22Rv1 (cell line): Measurements from ENCODE around the gene FREM2.
A peak's percentile ranks its signal among the peaks of the same experiment; 100 is the strongest.

Experiments used
- CTCF ChIP-seq: fragments of 450-650 bp; IDR thresholded peaks from 2 replicates; pipeline ENCODE4 v1.5.1; 2017; ENCODE audit warnings: mild to moderate bottlenecking
- ZFX ChIP-seq: fragments of 450-650 bp; IDR thresholded peaks from 2 replicates; pipeline ENCODE4 v1.6.1; 2017; ENCODE audit warnings: antibody characterized with exemption, borderline replicate concordance

DNA sequence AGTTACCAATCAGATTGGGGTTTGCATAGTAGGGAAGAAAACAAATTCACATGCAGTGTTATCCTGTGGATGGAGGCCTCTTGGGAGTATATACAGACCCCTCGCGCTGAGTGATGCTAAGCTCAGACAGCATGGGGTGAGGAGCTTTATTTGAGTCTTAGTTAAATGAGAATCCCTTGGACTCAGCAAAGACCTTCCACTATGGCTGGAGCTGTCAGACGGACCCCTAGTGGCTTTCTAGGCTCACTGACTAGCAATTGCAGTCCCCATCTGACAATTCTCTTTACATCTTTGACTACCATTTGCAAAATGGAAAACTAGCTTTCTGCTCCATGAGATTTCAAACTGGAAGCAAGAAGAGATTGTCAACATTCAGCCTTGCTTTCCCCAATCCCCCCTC lies 213.3 kb downstream of the FREM2 start:
- TF ChIP-seq ZFX (no peak), CTCF (peak; percentile 14; the same call in 1 of the 2 replicates)
